ENCODE results near the gene PHLPP1.

PHLPP1 gene

GRCh38 chr18:62952807-62953206 lies 237.5 kb downstream of the PHLPP1 start:
- DNase-seq, result no peak

GRCh38 chr18:62953663-62954062 lies 238.3 kb downstream of the PHLPP1 start:
- no peak for DNase-seq

GRCh38 chr18:62954366-62954765 lies 239.0 kb downstream of the PHLPP1 start:
- DNase-seq, result peak; percentile 17

GRCh38 chr18:62957885-62958472 lies 242.6 kb downstream of the PHLPP1 start:
- no peak for DNase-seq

GRCh38 chr18:62959481-62959880 lies 244.1 kb downstream of the PHLPP1 start:
- DNase-seq, result no peak

GRCh38 chr18:62963507-62963906 lies 248.2 kb downstream of the PHLPP1 start:
- DNase-seq, result no peak

GRCh38 chr18:62964432-62964831 lies 249.1 kb downstream of the PHLPP1 start:
- DNase-seq, result no peak

- no peak for DNase-seq
Measured at GRCh38 chr18:62967089-62967488, 251.7 kb downstream of the PHLPP1 start.

GRCh38 chr18:62973689-62974088 lies 258.3 kb downstream of the PHLPP1 start:
- DNase-seq, result no peak

GRCh38 chr18:62974388-62974787 lies 259.0 kb downstream of the PHLPP1 start:
- no peak for DNase-seq

- no peak for DNase-seq
Measured at GRCh38 chr18:62974928-62975675, 259.8 kb downstream of the PHLPP1 start.

- no peak for DNase-seq
Measured at GRCh38 chr18:62975785-62976184, 260.4 kb downstream of the PHLPP1 start.

GRCh38 chr18:62976227-62976626 lies 260.9 kb downstream of the PHLPP1 start:
- DNase-seq, result no peak

- no peak for DNase-seq
Measured at GRCh38 chr18:62977512-62977911, 262.2 kb downstream of the PHLPP1 start.

GRCh38 chr18:62978251-62979049 lies 263.1 kb downstream of the PHLPP1 start:
- DNase-seq, result no peak

GRCh38 chr18:62979176-62979575 lies 263.8 kb downstream of the PHLPP1 start:
- DNase-seq, result no peak

GRCh38 chr18:62979900-62980299 lies 264.6 kb downstream of the PHLPP1 start:
- DNase-seq, result no peak

GRCh38 chr18:62981566-62981965 lies 266.2 kb downstream of the PHLPP1 start:
- DNase-seq, result no peak

GRCh38 chr18:62982600-62983251 lies 267.4 kb downstream of the PHLPP1 start:
- DNase-seq, result no peak

- no peak for DNase-seq
Measured at GRCh38 chr18:62984656-62985315, 269.4 kb downstream of the PHLPP1 start.

- no peak for DNase-seq
Measured at GRCh38 chr18:62986490-62986889, 271.1 kb downstream of the PHLPP1 start.

GRCh38 chr18:62987055-62987830 lies 271.9 kb downstream of the PHLPP1 start:
- DNase-seq, result no peak
